Measurements from ENCODE around the gene DRP2. TPM values are rescaled to one million over a fixed set of nuclear protein-coding genes. Genes with fewer than 3 reads are reported as not detected.
"Not testable (repeated sequence)": the region's sequence is repeated elsewhere in the genome, so short reads cannot be mapped to it uniquely, and the experiment has no call there.

The DRP2 gene
- total RNA-seq, result under 1 TPM; 0.14 to 0.99 TPM

GRCh38 chrX:101219116-101219863 is at the start of gene DRP2:
TSS of gene DRP2 (plus strand) at chrX:101219786. CDS start at chrX:101231648, 11,862 bp downstream.
- H3K36me3 ChIP-seq, result no peaks in the 10 kb centered on the region
- DNase-seq (ENCODE audit: low spot score), result no peak
- no peak within 1 kb of the TSS for H3K4me3 ChIP-seq
- H3K4me1 ChIP-seq (ENCODE audit: control insufficient read depth in 1 of 2, low read depth in 2 of 2), result no peaks in the 10 kb centered on the region
- no peak for TF ChIP-seq CTCF (IDR thresholded peaks at IDR 0.05)
- H3K27me3 ChIP-seq (replicated peaks; ENCODE audit: insufficient read depth), result no peaks in the 10 kb centered on the region
- no peak within 1 kb of the TSS for H3K27ac ChIP-seq
- no peak for ATAC-seq (ENCODE audit: insufficient number of reproducible peaks, low FRiP score, low read depth)
- no peaks in the 10 kb centered on the region for H3K9me3 ChIP-seq

- no peak for TF ChIP-seq CTCF (IDR thresholded peaks at IDR 0.05)
- H3K4me1 ChIP-seq (ENCODE audit: control insufficient read depth in 1 of 2, low read depth in 2 of 2), result no peaks in the 10 kb centered on the region
- ATAC-seq (ENCODE audit: insufficient number of reproducible peaks, low FRiP score, low read depth) (no peak), DNase-seq (ENCODE audit: low spot score) (no peak)
- no peaks in the 10 kb centered on the region for H3K27me3 ChIP-seq (replicated peaks; ENCODE audit: insufficient read depth)
- no peak overlapping the region for H3K27ac ChIP-seq
- H3K36me3 ChIP-seq, result no peaks in the 10 kb centered on the region
- no peak overlapping the region for H3K4me3 ChIP-seq
- no peaks in the 10 kb centered on the region for H3K9me3 ChIP-seq
These were observed 47.6 kb upstream of the DRP2 start for GRCh38 chrX:101171883-101172400.

GRCh38 chrX:101176439-101176838 is 43.1 kb upstream of the DRP2 start:
- H3K4me3 ChIP-seq, result no peak overlapping the region
- DNase-seq (ENCODE audit: low spot score) (no peak), ATAC-seq (ENCODE audit: insufficient number of reproducible peaks, low FRiP score, low read depth) (no peak)
- H3K27me3 ChIP-seq (replicated peaks; ENCODE audit: insufficient read depth), result no peaks in the 10 kb centered on the region
- H3K9me3 ChIP-seq, result no peaks in the 10 kb centered on the region
- no peak for TF ChIP-seq CTCF (IDR thresholded peaks at IDR 0.05)
- no peaks in the 10 kb centered on the region for H3K4me1 ChIP-seq (ENCODE audit: control insufficient read depth in 1 of 2, low read depth in 2 of 2)
- no peaks in the 10 kb centered on the region for H3K36me3 ChIP-seq
- H3K27ac ChIP-seq, result no peak overlapping the region

- H3K27ac ChIP-seq; DNase-seq (ENCODE audit: low spot score); H3K36me3 ChIP-seq; H3K4me3 ChIP-seq; ATAC-seq (ENCODE audit: insufficient number of reproducible peaks, low FRiP score, low read depth); H3K4me1 ChIP-seq (ENCODE audit: control insufficient read depth in 1 of 2, low read depth in 2 of 2); H3K9me3 ChIP-seq; H3K27me3 ChIP-seq (replicated peaks; ENCODE audit: insufficient read depth): not testable (repeated sequence)
These were observed 34.7 kb upstream of the DRP2 start for GRCh38 chrX:101184876-101185275.

- not testable (repeated sequence) for H3K4me1 ChIP-seq (ENCODE audit: control insufficient read depth in 1 of 2, low read depth in 2 of 2); ATAC-seq (ENCODE audit: insufficient number of reproducible peaks, low FRiP score, low read depth); H3K36me3 ChIP-seq; H3K9me3 ChIP-seq; H3K27ac ChIP-seq; H3K27me3 ChIP-seq (replicated peaks; ENCODE audit: insufficient read depth); H3K4me3 ChIP-seq; DNase-seq (ENCODE audit: low spot score)
These were observed 31.6 kb upstream of the DRP2 start for GRCh38 chrX:101187961-101188360.

- H3K4me1 ChIP-seq (ENCODE audit: control insufficient read depth in 1 of 2, low read depth in 2 of 2), result no peaks in the 10 kb centered on the region
- H3K36me3 ChIP-seq, result no peaks in the 10 kb centered on the region
- no peak for TF ChIP-seq CTCF (IDR thresholded peaks at IDR 0.05)
- DNase-seq (ENCODE audit: low spot score), result no peak
- H3K4me3 ChIP-seq, result peak overlapping the region; percentile 65
- H3K9me3 ChIP-seq, result no peaks in the 10 kb centered on the region
- no peaks in the 10 kb centered on the region for H3K27me3 ChIP-seq (replicated peaks; ENCODE audit: insufficient read depth)
- no peak for ATAC-seq (ENCODE audit: insufficient number of reproducible peaks, low FRiP score, low read depth)
- peak overlapping the region; percentile 38 to 72 for H3K27ac ChIP-seq
These were observed 28.9 kb upstream of the DRP2 start for GRCh38 chrX:101190736-101191135.
